Hepatocyte (in vitro differentiated cells): ENCODE measurements around the gene PRKD3. TPM values are rescaled to one million over a fixed set of nuclear protein-coding genes. Genes with fewer than 3 reads are reported as not detected.

Source experiments
- DNase-seq: peaks from one replicate; pipeline ENCODE4 v3.0.0-alpha.2; 2016; ENCODE audit warnings: low spot score
- H2AFZ ChIP-seq: fragments of 200-600 bp; sonication (generic); 2 replicates; pipeline ENCODE4 v1.6.0; 2016; ENCODE audit warnings: antibody characterized with exemption, mild to moderate bottlenecking
- H3K27ac ChIP-seq: fragments of 200-600 bp; sonication (generic); 2 replicates; pipeline ENCODE4 v1.5.1; 2016; ENCODE audit warnings: mild to moderate bottlenecking
- H3K27me3 ChIP-seq: fragments of 200-600 bp; sonication (generic); 2 replicates; pipeline ENCODE4 v1.6.1; 2016
- H3K36me3 ChIP-seq: fragments of 200-600 bp; sonication (generic); replicated peaks from 2 replicates; pipeline ENCODE4 v1.5.1; 2016; ENCODE audit warnings: low read depth; ENCODE audit not compliant: insufficient read depth
- H3K4me1 ChIP-seq: fragments of 200-600 bp; sonication (generic); 2 replicates; pipeline ENCODE4 v1.5.1; 2016; ENCODE audit warnings: mild to moderate bottlenecking, moderate library complexity; ENCODE audit not compliant: insufficient read depth
- H3K4me2 ChIP-seq: fragments of 200-600 bp; sonication (generic); 2 replicates; pipeline ENCODE4 v1.6.0; 2016
- H3K4me3 ChIP-seq: fragments of 200-600 bp; sonication (generic); 2 replicates; pipeline ENCODE4 v1.5.1; 2016; ENCODE audit warnings: mild to moderate bottlenecking
- H3K79me2 ChIP-seq: fragments of 200-600 bp; sonication (generic); 2 replicates; pipeline ENCODE4 v1.6.0; 2017; ENCODE audit warnings: mild to moderate bottlenecking
- H3K9me2 ChIP-seq: fragments of 200-600 bp; sonication (generic); replicated peaks from 2 replicates; pipeline ENCODE4 v1.6.0; 2017; ENCODE audit warnings: mild to moderate bottlenecking; ENCODE audit not compliant: insufficient read depth
- H3K9me3 ChIP-seq: fragments of 200-600 bp; sonication (generic); 2 replicates; pipeline ENCODE4 v1.5.1; 2016; ENCODE audit warnings: low read depth, mild to moderate bottlenecking
- H4K20me1 ChIP-seq: fragments of 200-600 bp; sonication (generic); 2 replicates; pipeline ENCODE4 v1.6.0; 2016; ENCODE audit warnings: mild to moderate bottlenecking; ENCODE audit not compliant: insufficient read depth, poor library complexity, severe bottlenecking
- CTCF ChIP-seq: fragments of 200-600 bp; sonication (generic); IDR thresholded peaks from 2 replicates; pipeline ENCODE4 v1.5.1; 2016; ENCODE audit warnings: antibody characterized with exemption, mild to moderate bottlenecking; ENCODE audit not compliant: poor library complexity
- EZH2 ChIP-seq: fragments of 200-600 bp; sonication (generic); IDR thresholded peaks from 2 replicates; pipeline ENCODE4 v1.6.1; 2016; ENCODE audit warnings: antibody characterized with exemption, mild to moderate bottlenecking, borderline replicate concordance
- EZH2phosphoT487 ChIP-seq: fragments of 200-600 bp; sonication (generic); IDR thresholded peaks from one replicate; pipeline ENCODE4 v1.6.1; 2018; ENCODE audit warnings: antibody characterized with exemption, mild to moderate bottlenecking, low read depth, moderate library complexity; ENCODE audit not compliant: unreplicated experiment, severe bottlenecking
- WGBS: methylation state at CpG from one replicate; pipeline ENCODE4 v1.1.6; 2016; ENCODE audit warnings: low lambda C conversion rate; ENCODE audit errors: missing lambda C conversion rate; 5-methylcytosine and 5-hydroxymethylcytosine counted together
- polyA plus RNA-seq: library from polyadenylated mRNA; unstranded; fragments of >200 nt; fragmentation: Nextera tagmentation; extraction: Ambion mirVana; gene quantifications from 2 replicates; pipeline ENCODE4 v1.2.1, GENCODE V29; 2016
- total RNA-seq: library from RNA; depleted of rRNA; stranded (reverse); fragments of >200 nt; gene quantifications from 2 replicates; pipeline ENCODE4 v1.2.3, GENCODE V29; 2014

PRKD3 gene
- total and polyA plus RNA-seq, 2 experiments from 2014 or later, result 17.3 to 35.9 TPM

GRCh38 chr2:37358466-37358865 lies 33.8 kb upstream of the PRKD3 start:
- Histone ChIP-seq H3K36me3 (no peaks in the 10 kb centered on the region), H4K20me1 (no peaks in the 10 kb centered on the region), H3K9me2 (no peaks in the 10 kb centered on the region), H3K4me3 (no peak overlapping the region), H3K27ac (no peak overlapping the region), H3K4me2 (no peak overlapping the region), H3K27me3 (no peaks in the 10 kb centered on the region), H3K79me2 (no peaks in the 10 kb centered on the region), H3K9me3 (no peaks in the 10 kb centered on the region), H3K4me1 (no peaks in the 10 kb centered on the region), H2AFZ (no peak overlapping the region)
- DNase-seq, result no peak
- 96% methylated on average over 3 of the region's 3 CpGs for WGBS
- TF ChIP-seq EZH2, result no peak
- no peak for TF ChIP-seq CTCF
- no peak for TF ChIP-seq EZH2phosphoT487

- no peak for DNase-seq
- Histone ChIP-seq H3K4me3 (no peak overlapping the region), H3K27me3 (no peaks in the 10 kb centered on the region), H3K79me2 (no peaks in the 10 kb centered on the region), H4K20me1 (no peaks in the 10 kb centered on the region), H3K36me3 (no peaks in the 10 kb centered on the region), H3K4me2 (peak overlapping the region; percentile 16), H3K4me1 (no peaks in the 10 kb centered on the region), H3K9me3 (no peaks in the 10 kb centered on the region), H3K27ac (no peak overlapping the region), H2AFZ (no peak overlapping the region), H3K9me2 (no peaks in the 10 kb centered on the region)
- TF ChIP-seq EZH2 (no peak), CTCF (no peak), EZH2phosphoT487 (no peak)
- 33% methylated on average over 4 of the region's 4 CpGs for WGBS
These were observed 32.9 kb upstream of the PRKD3 start for GRCh38 chr2:37357530-37357929.

- TF ChIP-seq EZH2, result no peak
- TF ChIP-seq EZH2phosphoT487, result no peak
- no peaks in the 10 kb centered on the region for H3K4me1 ChIP-seq
- H3K79me2 ChIP-seq, result no peaks in the 10 kb centered on the region
- H4K20me1 ChIP-seq, result no peaks in the 10 kb centered on the region
- H3K36me3 ChIP-seq, result no peaks in the 10 kb centered on the region
- H3K4me3 ChIP-seq, result no peak overlapping the region
- peak overlapping the region; percentile 16 for H3K4me2 ChIP-seq
- no peaks in the 10 kb centered on the region for H3K27me3 ChIP-seq
- H3K9me2 ChIP-seq, result no peaks in the 10 kb centered on the region
- H2AFZ ChIP-seq, result no peak overlapping the region
- no peaks in the 10 kb centered on the region for H3K9me3 ChIP-seq
- WGBS, result 81% methylated on average over 1 of the region's 1 CpG
- no peak for DNase-seq
- no peak overlapping the region for H3K27ac ChIP-seq
These were observed 32.4 kb upstream of the PRKD3 start for GRCh38 chr2:37357069-37357468.

GRCh38 chr2:37356299-37356698 lies 31.7 kb upstream of the PRKD3 start:
- H3K36me3 ChIP-seq, result no peaks in the 10 kb centered on the region
- H3K27me3 ChIP-seq, result no peaks in the 10 kb centered on the region
- H3K27ac ChIP-seq, result no peak overlapping the region
- H3K4me2 ChIP-seq, result no peak overlapping the region
- DNase-seq, result no peak
- H4K20me1 ChIP-seq, result no peaks in the 10 kb centered on the region
- H3K9me3 ChIP-seq, result no peaks in the 10 kb centered on the region
- TF ChIP-seq CTCF (no peak), EZH2phosphoT487 (no peak), EZH2 (no peak)
- no peaks in the 10 kb centered on the region for H3K79me2 ChIP-seq
- peaks cover under 1% of the 10 kb centered on the region for H3K4me1 ChIP-seq
- H2AFZ ChIP-seq, result no peak overlapping the region
- WGBS, result 79% methylated on average over 6 of the region's 6 CpGs
- no peak overlapping the region for H3K4me3 ChIP-seq
- no peaks in the 10 kb centered on the region for H3K9me2 ChIP-seq
